Esophagus squamous epithelium (tissue), 4 donors: ENCODE measurements around the gene ADAMTS8.

Source experiments
- POLR2A ChIP-seq, 4 donors: fragments of 450-650 bp; IDR thresholded peaks; one replicate each; pipeline ENCODE4 v1.6.1; 2017; ENCODE audit warnings: antibody characterized with exemption in 4 of 4, mild to moderate bottlenecking in 4 of 4, moderate library complexity in 3 of 4
- TF ChIP-seq, protein P1 (sequence below), 6 experiments: fragments of 450-650 bp in 4 of 6; fragments of 200-600 bp in 2 of 6; sonication (generic) in 2 of 6; IDR thresholded peaks; one replicate each; pipeline ENCODE4 v1.5.1; 2016 to 2019; ENCODE audit warnings: antibody characterized with exemption in 6 of 6, mild to moderate bottlenecking in 4 of 6, moderate library complexity in 4 of 6

DNA sequence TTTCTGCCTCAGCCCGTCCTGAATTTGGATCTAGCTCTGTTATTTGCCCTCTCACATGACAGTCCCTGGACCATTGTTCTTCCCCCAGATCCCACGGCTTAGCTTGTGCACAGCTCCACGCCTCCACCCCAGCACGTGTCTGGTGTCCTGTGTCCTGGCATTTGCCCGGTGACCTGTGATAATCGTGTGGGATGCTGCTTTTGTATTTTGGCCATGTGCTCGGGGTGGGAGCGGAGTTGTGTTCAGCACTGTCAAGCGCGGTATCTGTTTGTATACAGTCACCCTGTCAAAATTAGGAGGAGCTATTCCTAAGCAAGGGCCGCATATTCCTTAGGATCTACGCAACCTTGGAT is 11.9 kb downstream of the ADAMTS8 start:
- TF ChIP-seq, protein P1, sequence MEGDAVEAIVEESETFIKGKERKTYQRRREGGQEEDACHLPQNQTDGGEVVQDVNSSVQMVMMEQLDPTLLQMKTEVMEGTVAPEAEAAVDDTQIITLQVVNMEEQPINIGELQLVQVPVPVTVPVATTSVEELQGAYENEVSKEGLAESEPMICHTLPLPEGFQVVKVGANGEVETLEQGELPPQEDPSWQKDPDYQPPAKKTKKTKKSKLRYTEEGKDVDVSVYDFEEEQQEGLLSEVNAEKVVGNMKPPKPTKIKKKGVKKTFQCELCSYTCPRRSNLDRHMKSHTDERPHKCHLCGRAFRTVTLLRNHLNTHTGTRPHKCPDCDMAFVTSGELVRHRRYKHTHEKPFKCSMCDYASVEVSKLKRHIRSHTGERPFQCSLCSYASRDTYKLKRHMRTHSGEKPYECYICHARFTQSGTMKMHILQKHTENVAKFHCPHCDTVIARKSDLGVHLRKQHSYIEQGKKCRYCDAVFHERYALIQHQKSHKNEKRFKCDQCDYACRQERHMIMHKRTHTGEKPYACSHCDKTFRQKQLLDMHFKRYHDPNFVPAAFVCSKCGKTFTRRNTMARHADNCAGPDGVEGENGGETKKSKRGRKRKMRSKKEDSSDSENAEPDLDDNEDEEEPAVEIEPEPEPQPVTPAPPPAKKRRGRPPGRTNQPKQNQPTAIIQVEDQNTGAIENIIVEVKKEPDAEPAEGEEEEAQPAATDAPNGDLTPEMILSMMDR (IDR thresholded peaks at IDR 0.05), result no peak
- no peak for TF ChIP-seq POLR2A (IDR thresholded peaks at IDR 0.05)
